Transverse colon (tissue), 4 donors: Measurements from ENCODE around the gene FOCAD. TPM values are rescaled to one million over a fixed set of nuclear protein-coding genes. Genes with fewer than 3 reads are reported as not detected.

Source experiments
- DNase-seq: peaks from one replicate; pipeline ENCODE4 v3.0.0-alpha.2; 2019
- H3K27ac ChIP-seq, 4 donors: fragments of 200-600 bp; sonication (generic); 2 replicates each; pipeline ENCODE4 v1.5.1; 2016 to 2018; ENCODE audit warnings: inconsistent platforms in 4 of 4
- H3K27me3 ChIP-seq: fragments of 200-600 bp; sonication (generic); 2 replicates; pipeline ENCODE4 v1.5.1; 2017; ENCODE audit warnings: inconsistent platforms
- H3K36me3 ChIP-seq, 4 donors: fragments of 200-600 bp; sonication (generic); 2 replicates each; pipeline ENCODE4 v1.5.1; 2017 to 2019; ENCODE audit warnings: inconsistent platforms in 4 of 4
- H3K4me1 ChIP-seq, 4 donors: fragments of 200-600 bp; sonication (generic); 2 replicates each; pipeline ENCODE4 v1.5.1; 2017 to 2020; ENCODE audit warnings: inconsistent platforms in 4 of 4
- H3K4me3 ChIP-seq, 4 donors: fragments of 200-600 bp; sonication (generic); 1 replicate in 1 of 4; 2 replicates in 3 of 4; pipeline versions ENCODE4 v1.5.1 to v1.6.1; 2017 to 2019; ENCODE audit warnings: inconsistent platforms in 4 of 4
- H3K9me3 ChIP-seq, 2 donors: fragments of 200-600 bp; sonication (generic); 2 replicates each; pipeline ENCODE4 v1.5.1; 2017 to 2019; ENCODE audit warnings: inconsistent platforms in 2 of 2
- EP300 ChIP-seq: sonication (generic); formaldehyde crosslinking; IDR thresholded peaks from one replicate; pipeline ENCODE4 v1.6.1; 2017; ENCODE audit warnings: antibody characterized with exemption, low read depth
- POLR2A ChIP-seq: fragments of 450-650 bp; IDR thresholded peaks from one replicate; pipeline ENCODE4 v1.6.1; 2016; ENCODE audit warnings: antibody characterized with exemption, mild to moderate bottlenecking, moderate library complexity
- POLR2AphosphoS5 ChIP-seq, 3 donors: sonication (generic); formaldehyde crosslinking; IDR thresholded peaks; one replicate each; pipeline ENCODE4 v1.6.1; 2016; ENCODE audit warnings: antibody characterized with exemption in 3 of 3
- WGBS, 2 donors: methylation state at CpG; one replicate each; pipeline ENCODE4 v1.1.5; 2018; ENCODE audit warnings: low coverage in 1 of 2; 5-methylcytosine and 5-hydroxymethylcytosine counted together
- in situ Hi-C, 4 donors: fragments of 200-750 bp; cut with MboI; loops; one replicate each; pipeline versions ENCODE4 v1.15.0 to v1.15.1; 2017; ENCODE audit warnings: low sequenced_read_pairs in 3 of 4, low pct_ligation_motif_present in 1 of 4, low pct_unique_long_range_greater_than_20kb in 1 of 4
- intact Hi-C: fragments of 100-400 bp; cut with DNase I; formaldehyde crosslinking; loops from one replicate; pipeline ENCODE4 v1.15.1; 2023; ENCODE audit warnings: low total_unique reads
- total RNA-seq, 4 donors: library from RNA; depleted of rRNA; stranded (reverse); fragments of >200 nt; gene quantifications; one replicate each; pipeline ENCODE4 v1.1.0, GENCODE V29; 2016
- TF ChIP-seq, protein P1 (sequence below), 5 experiments: fragments of 200-600 bp in 3 of 5; fragments of 450-650 bp in 2 of 5; sonication (generic) in 3 of 5; IDR thresholded peaks; 1 replicate in 2 of 5; 2 replicates in 3 of 5; pipeline ENCODE4 v1.5.1; 2016 to 2017; ENCODE audit warnings: antibody characterized with exemption in 5 of 5, inconsistent platforms in 3 of 5, mild to moderate bottlenecking in 2 of 5, moderate library complexity in 1 of 5

Gene FOCAD
- total RNA-seq, 4 donors from 2014 or later: 7.8 to 41.2 (median 32.0) TPM

DNA sequence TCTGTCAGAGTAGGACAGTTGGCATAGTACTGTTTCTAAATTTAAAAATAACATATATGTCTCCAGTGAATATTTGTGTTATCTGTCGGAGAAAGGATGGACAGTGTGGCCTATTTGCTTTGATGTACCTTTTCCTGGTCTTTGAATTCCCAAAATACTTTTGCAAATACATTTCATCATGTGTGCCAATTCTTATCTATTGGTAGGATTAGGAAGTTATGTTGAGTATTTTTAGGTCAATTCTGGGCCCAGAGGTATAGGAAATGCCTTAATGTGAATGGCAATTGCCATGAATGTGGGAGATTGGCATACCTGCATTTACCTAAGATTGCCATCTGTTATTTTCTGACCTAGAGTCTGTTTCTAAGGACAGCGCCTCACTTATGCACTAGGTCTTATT, 5.8 kb downstream of the FOCAD start:
- 96 to 100% methylated on average over 2 of the region's 2 CpGs for WGBS, 2 donors
- no peak for DNase-seq
- in situ Hi-C loops: no loop called here

DNA sequence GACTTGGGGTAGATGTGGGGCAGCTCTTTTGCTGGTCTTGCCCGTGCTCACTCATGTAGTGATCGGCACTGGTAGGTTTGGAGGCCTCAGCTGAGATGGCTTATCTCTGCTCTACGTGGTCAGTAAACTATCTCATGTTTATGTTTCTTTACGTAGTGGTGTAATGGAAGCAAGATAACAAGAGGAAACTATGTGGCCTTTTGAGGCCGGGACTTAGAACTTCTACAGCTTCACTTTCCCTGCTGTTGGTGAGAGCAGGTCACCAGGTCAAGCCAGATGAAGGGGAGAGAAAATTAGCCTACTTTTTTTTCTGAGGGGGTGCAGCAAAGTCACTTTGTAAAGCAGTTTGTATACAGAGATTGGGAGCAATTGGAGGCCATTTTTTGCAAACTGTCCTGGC, 8.5 kb downstream of the FOCAD start:
- no peaks in the 10 kb centered on the region for H3K9me3 ChIP-seq
- intact Hi-C loops: no loop called here
- H3K4me3 ChIP-seq: no peak overlapping the region
- TF ChIP-seq POLR2A (no peak), EP300 (no peak), POLR2AphosphoS5 (IDR thresholded peaks at IDR 0.05) (no peak)
- TF ChIP-seq, protein P1, sequence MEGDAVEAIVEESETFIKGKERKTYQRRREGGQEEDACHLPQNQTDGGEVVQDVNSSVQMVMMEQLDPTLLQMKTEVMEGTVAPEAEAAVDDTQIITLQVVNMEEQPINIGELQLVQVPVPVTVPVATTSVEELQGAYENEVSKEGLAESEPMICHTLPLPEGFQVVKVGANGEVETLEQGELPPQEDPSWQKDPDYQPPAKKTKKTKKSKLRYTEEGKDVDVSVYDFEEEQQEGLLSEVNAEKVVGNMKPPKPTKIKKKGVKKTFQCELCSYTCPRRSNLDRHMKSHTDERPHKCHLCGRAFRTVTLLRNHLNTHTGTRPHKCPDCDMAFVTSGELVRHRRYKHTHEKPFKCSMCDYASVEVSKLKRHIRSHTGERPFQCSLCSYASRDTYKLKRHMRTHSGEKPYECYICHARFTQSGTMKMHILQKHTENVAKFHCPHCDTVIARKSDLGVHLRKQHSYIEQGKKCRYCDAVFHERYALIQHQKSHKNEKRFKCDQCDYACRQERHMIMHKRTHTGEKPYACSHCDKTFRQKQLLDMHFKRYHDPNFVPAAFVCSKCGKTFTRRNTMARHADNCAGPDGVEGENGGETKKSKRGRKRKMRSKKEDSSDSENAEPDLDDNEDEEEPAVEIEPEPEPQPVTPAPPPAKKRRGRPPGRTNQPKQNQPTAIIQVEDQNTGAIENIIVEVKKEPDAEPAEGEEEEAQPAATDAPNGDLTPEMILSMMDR (IDR thresholded peaks at IDR 0.05): no peak
- H3K36me3 ChIP-seq: no peaks in the 10 kb centered on the region
- in situ Hi-C loops: no loop called here
- H3K27me3 ChIP-seq: no peaks in the 10 kb centered on the region
- no peaks in the 10 kb centered on the region for H3K4me1 ChIP-seq
- no peak overlapping the region for H3K27ac ChIP-seq
- DNase-seq: no peak
- 64 to 73% methylated on average over 4 to 5 of the region's 5 CpGs for WGBS, 2 donors

More for the DNA sequence above, 5.8 kb downstream of the FOCAD start:
- H3K27ac ChIP-seq: no peak overlapping the region
- intact Hi-C loops: no loop called here
- peaks cover 8 to 19% (median 12%) of the 10 kb centered on the region in 4 donors for H3K4me1 ChIP-seq
- no peaks in the 10 kb centered on the region for H3K36me3 ChIP-seq
- TF ChIP-seq POLR2A: no peak
- no peak for TF ChIP-seq EP300
- H3K27me3 ChIP-seq: no peaks in the 10 kb centered on the region
- H3K9me3 ChIP-seq: no peaks in the 10 kb centered on the region
- H3K4me3 ChIP-seq: no peak overlapping the region

DNA sequence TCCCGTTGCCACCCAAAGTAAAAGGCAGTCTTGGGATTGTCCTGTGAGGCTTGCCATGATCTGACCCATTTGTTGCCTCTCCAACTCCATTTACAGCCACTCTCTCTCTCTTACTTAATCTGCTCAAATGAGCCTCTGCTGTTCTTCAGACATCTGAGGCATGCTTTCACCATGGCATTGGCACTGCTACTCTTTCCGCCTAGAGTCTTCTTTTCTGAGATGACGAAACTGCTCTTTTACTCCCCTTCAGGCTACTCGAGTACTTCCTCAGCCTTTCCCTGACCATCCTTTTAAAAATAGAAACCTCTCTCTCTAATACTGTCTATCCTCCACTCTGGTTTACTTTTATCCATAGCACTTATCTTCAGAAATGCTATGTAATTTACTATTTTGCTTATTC, 9.0 kb downstream of the FOCAD start:
- intact Hi-C loops (no loop called here), in situ Hi-C loops (no loop called here)
- WGBS, 2 donors: 88 to 89% methylated on average over 3 to 4 of the region's 4 CpGs
- H3K36me3 ChIP-seq: no peaks in the 10 kb centered on the region
- H3K9me3 ChIP-seq: no peaks in the 10 kb centered on the region
- H3K4me1 ChIP-seq: no peaks in the 10 kb centered on the region
- TF ChIP-seq POLR2A (no peak), EP300 (no peak), POLR2AphosphoS5 (IDR thresholded peaks at IDR 0.05) (no peak)
- TF ChIP-seq, protein P1 (IDR thresholded peaks at IDR 0.05): no peak
- H3K4me3 ChIP-seq: no peak overlapping the region
- no peaks in the 10 kb centered on the region for H3K27me3 ChIP-seq
- no peak for DNase-seq
- H3K27ac ChIP-seq: no peak overlapping the region

DNA sequence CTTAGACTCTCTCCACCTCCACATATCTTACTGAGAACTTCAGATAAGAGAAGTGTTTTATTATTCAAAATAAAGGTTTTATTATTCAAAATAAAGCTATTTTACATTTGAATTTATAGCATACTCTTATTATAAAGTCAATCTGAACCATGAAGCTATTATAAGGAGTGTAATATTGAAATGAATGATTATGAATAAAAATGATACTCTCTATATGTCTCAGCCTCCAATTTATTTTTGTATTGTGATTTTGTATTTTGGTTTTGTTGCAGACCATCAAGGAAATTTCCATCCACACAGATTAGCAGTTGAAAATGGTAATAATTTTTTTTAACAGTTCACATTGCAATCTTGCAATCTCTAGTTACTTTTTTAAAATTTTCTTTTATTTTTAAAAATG, 10.2 kb downstream of the FOCAD start:
- Histone ChIP-seq H3K27ac (no peak overlapping the region), H3K4me1 (no peaks in the 10 kb centered on the region), H3K4me3 (no peak overlapping the region), H3K27me3 (no peaks in the 10 kb centered on the region), H3K36me3 (no peaks in the 10 kb centered on the region), H3K9me3 (no peaks in the 10 kb centered on the region)
- intact Hi-C loops: no loop called here
- TF ChIP-seq, protein P1 (IDR thresholded peaks at IDR 0.05): no peak
- no peak for TF ChIP-seq POLR2AphosphoS5 (IDR thresholded peaks at IDR 0.05)
- no peak for TF ChIP-seq EP300
- no peak for TF ChIP-seq POLR2A
- in situ Hi-C loops: no loop called here
- DNase-seq: no peak

DNA sequence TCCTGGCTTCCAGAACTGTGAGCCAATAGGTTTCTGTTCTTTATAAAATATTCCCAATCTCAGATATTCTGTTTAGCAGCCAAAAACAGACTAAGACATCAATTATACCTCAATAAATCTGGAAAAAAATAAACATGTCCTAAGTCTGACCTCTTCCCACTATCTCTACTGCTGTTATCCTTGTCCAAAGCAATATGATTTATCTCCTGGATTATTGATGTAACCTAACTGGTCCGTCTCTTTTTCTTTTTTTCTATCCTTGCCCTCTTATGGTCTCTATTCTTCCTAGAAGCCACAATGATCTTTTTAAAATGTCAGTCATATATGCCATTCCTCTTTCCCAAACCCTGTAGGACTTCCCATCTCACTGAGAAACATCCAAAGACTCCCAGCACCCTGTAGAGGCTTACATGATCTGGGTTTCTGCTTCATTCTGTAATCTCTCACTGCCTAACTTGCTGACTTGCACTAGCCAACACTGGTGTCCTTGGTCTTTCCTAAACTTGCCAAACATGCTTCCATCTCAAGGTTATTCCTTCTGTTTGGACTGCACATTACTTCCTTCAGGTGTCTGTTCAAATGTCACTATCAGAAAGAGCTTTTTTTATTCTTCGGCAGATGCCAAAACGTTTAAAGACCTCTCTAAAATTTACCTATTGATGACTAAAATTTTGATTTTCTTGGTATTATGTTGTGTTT, 13.1 kb downstream of the FOCAD start:
- H3K36me3 ChIP-seq: no peaks in the 10 kb centered on the region
- WGBS, 2 donors: 59 to 60% methylated on average over 3 of the region's 3 CpGs
- intact Hi-C loops: no loop called here
- H3K4me3 ChIP-seq: no peak overlapping the region
- no peak for DNase-seq
- H3K4me1 ChIP-seq: peaks cover 0 to 14% (median 7%) of the 10 kb centered on the region in 4 donors
- in situ Hi-C loops: no loop called here
- H3K27ac ChIP-seq: no peak overlapping the region
- no peak for TF ChIP-seq EP300
- no peak for TF ChIP-seq POLR2AphosphoS5 (IDR thresholded peaks at IDR 0.05)
- TF ChIP-seq, protein P1 (IDR thresholded peaks at IDR 0.05): no peak
- TF ChIP-seq POLR2A: no peak
- no peaks in the 10 kb centered on the region for H3K9me3 ChIP-seq
- no peaks in the 10 kb centered on the region for H3K27me3 ChIP-seq
